Endothelial cell (in vitro differentiated cells): ENCODE measurements around the gene LRFN3. TPM values are rescaled to one million over a fixed set of nuclear protein-coding genes. Genes with fewer than 3 reads are reported as not detected.

Experiments used
- DNase-seq: peaks from one replicate; pipeline ENCODE4 v3.0.0; 2021; ENCODE audit warnings: low spot score
- H3K27ac Mint-ChIP-seq: one replicate; pipeline ENCODE4 v1.8.0; 2021; ENCODE audit warnings: mixed read lengths, inconsistent platforms; ENCODE audit not compliant: unreplicated experiment
- H3K27me3 Mint-ChIP-seq: one replicate; pipeline ENCODE4 v1.8.0; 2021; ENCODE audit warnings: mild to moderate bottlenecking, moderate library complexity, mixed read lengths, inconsistent platforms; ENCODE audit not compliant: unreplicated experiment
- H3K36me3 Mint-ChIP-seq: one replicate; pipeline ENCODE4 v1.8.0; 2021; ENCODE audit warnings: mild to moderate bottlenecking, low read depth, mixed read lengths, inconsistent platforms; ENCODE audit not compliant: unreplicated experiment
- H3K4me1 Mint-ChIP-seq: one replicate; pipeline ENCODE4 v1.8.0; 2021; ENCODE audit warnings: mild to moderate bottlenecking, mixed read lengths, inconsistent platforms; ENCODE audit not compliant: unreplicated experiment
- H3K4me3 Mint-ChIP-seq: one replicate; pipeline ENCODE4 v1.8.0; 2021; ENCODE audit warnings: mild to moderate bottlenecking, mixed read lengths, inconsistent platforms; ENCODE audit not compliant: unreplicated experiment
- H3K9me3 Mint-ChIP-seq: one replicate; pipeline ENCODE4 v1.8.0; 2021; ENCODE audit warnings: mixed read lengths, inconsistent platforms; ENCODE audit not compliant: unreplicated experiment
- CTCF ChIP-seq: fragments of 200-600 bp; sonication (generic); IDR thresholded peaks from one replicate; pipeline ENCODE4 v1.5.0; 2021; ENCODE audit warnings: antibody characterized with exemption; ENCODE audit not compliant: unreplicated experiment
- total RNA-seq: library from RNA; stranded (reverse); fragmentation: NEBNext Ultra II Directional; extraction: Animal tissue kit (Norgen Biotek cat#: 25700); gene quantifications from one replicate; pipeline ENCODE4 v1.2.1, GENCODE V29; 2021; ENCODE audit not compliant: unreplicated experiment

The LRFN3 gene
- total RNA-seq, 1 donor from 2014 or later = 53.4 TPM

- H3K27ac Mint-ChIP-seq = no peak overlapping the region
- TF ChIP-seq CTCF = no peak
- peak overlapping the region; percentile 15 for H3K4me3 Mint-ChIP-seq
- DNase-seq = no peak
- H3K9me3 Mint-ChIP-seq = no peaks in the 10 kb centered on the region
- peaks cover 9% of the 10 kb centered on the region for H3K4me1 Mint-ChIP-seq
- H3K36me3 Mint-ChIP-seq = peaks cover 4% of the 10 kb centered on the region
- H3K27me3 Mint-ChIP-seq = peaks cover 4% of the 10 kb centered on the region
Observed at GRCh38 chr19:35993923-35994598, 57.9 kb downstream of the LRFN3 start.

Other genes with a start within 250 kb of the LRFN3 start
- gene ZBTB32, start 231.8 kb upstream of the LRFN3 start, total RNA-seq = not detected
- 51.7 TPM for gene KMT2B, start 218.4 kb upstream of the LRFN3 start, total RNA-seq
- 3.2 TPM for gene IGFLR1, start 193.9 kb upstream of the LRFN3 start, total RNA-seq
- gene U2AF1L4, start 191.0 kb upstream of the LRFN3 start, total RNA-seq = 12.0 TPM
- 99.0 TPM for gene PSENEN, start 190.7 kb upstream of the LRFN3 start, total RNA-seq
- 9.0 TPM for gene LIN37, start 187.8 kb upstream of the LRFN3 start, total RNA-seq
- gene HSPB6, start 179.3 kb upstream of the LRFN3 start, total RNA-seq = not detected
- gene PROSER3, start 178.2 kb upstream of the LRFN3 start, total RNA-seq = 15.0 TPM
- 8.5 TPM for gene ARHGAP33, start 160.8 kb upstream of the LRFN3 start, total RNA-seq
- not detected for gene PRODH2, start 123.5 kb upstream of the LRFN3 start, total RNA-seq
- gene NPHS1, start 83.9 kb upstream of the LRFN3 start, total RNA-seq = not detected
- gene KIRREL2, start 79.5 kb upstream of the LRFN3 start, total RNA-seq = 1.8 TPM
- gene APLP1, start 67.8 kb upstream of the LRFN3 start, total RNA-seq = 11.5 TPM
- gene NFKBID, start 35.8 kb upstream of the LRFN3 start, total RNA-seq = 13.0 TPM
- 0.95 TPM for gene HCST, start 33.8 kb upstream of the LRFN3 start, total RNA-seq
- not detected for gene TYROBP, start 28.1 kb upstream of the LRFN3 start, total RNA-seq
- gene SDHAF1, start 58.8 kb downstream of the LRFN3 start, total RNA-seq = 14.3 TPM
- gene SYNE4, start 72.4 kb downstream of the LRFN3 start, total RNA-seq = 4.5 TPM
- 27.3 TPM for gene ALKBH6, start 77.8 kb downstream of the LRFN3 start, total RNA-seq
- gene CLIP3, start 96.5 kb downstream of the LRFN3 start, total RNA-seq = 94.8 TPM
- 6.7 TPM for gene THAP8, start 117.9 kb downstream of the LRFN3 start, total RNA-seq
- gene WDR62, start 118.5 kb downstream of the LRFN3 start, total RNA-seq = 8.5 TPM
- not detected for gene OVOL3, start 174.8 kb downstream of the LRFN3 start, total RNA-seq
- gene POLR2I, start 178.5 kb downstream of the LRFN3 start, total RNA-seq = 66.4 TPM
- gene TBCB, start 179.1 kb downstream of the LRFN3 start, total RNA-seq = 206 TPM
- 901 TPM for gene CAPNS1, start 203.7 kb downstream of the LRFN3 start, total RNA-seq
- gene COX7A1, start 216.1 kb downstream of the LRFN3 start, total RNA-seq = 5.2 TPM